Left hindlimb (tissue), 1 donor: ENCODE measurements around the gene CRLF2.
"Not testable (repeated sequence)": the region's sequence is repeated elsewhere in the genome, so short reads cannot be mapped to it uniquely, and the experiment has no call there.

Source experiments
- DNase-seq: peaks from one replicate; pipeline ENCODE4 v3.0.0-alpha.2; 2018

Gene CRLF2

DNA sequence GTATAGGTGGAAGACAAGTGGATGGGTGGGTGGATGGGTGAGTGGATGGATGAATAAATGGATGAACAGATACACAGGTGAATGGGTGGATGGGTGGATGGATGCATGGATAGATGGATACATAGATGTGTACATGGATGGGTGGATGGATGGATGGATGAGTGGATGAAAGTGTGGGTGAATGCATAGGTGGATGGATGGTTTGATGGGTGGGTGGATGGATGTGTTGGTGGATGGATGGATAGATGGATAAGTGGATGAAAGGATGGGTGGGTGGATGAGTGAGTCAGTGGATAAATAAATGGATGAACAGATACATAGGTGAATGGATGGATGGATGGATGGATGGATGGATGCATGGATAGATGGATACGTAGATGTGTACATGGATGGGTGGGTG, 1.6 kb downstream of the CRLF2 start:
- no peak for DNase-seq

DNA sequence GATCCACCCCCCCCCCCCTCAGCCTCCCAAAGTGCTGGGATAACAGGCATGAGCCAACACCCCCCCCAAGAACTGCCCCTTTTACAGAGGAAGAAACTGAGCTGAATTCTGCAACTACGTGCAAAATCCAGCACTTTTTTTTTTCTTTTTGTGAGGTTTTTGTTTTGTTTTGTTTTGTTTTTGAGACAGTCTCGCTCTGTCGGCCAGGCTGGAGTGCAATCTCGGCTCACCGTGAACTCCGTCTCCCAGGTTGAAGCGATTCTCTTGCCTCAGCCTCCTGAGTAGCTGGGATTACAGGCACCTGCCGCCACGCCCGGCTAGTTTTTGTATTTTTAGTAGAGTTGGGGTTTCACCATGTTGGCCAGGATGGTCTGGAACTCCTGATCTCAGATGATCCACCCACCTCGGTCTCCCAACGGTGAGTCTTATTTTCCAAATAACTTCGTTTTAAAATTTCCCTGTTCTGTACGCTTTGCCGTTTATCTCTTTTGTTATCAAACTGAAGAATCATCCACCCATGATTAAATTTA, 4.9 kb downstream of the CRLF2 start:
- DNase-seq: no peak

DNA sequence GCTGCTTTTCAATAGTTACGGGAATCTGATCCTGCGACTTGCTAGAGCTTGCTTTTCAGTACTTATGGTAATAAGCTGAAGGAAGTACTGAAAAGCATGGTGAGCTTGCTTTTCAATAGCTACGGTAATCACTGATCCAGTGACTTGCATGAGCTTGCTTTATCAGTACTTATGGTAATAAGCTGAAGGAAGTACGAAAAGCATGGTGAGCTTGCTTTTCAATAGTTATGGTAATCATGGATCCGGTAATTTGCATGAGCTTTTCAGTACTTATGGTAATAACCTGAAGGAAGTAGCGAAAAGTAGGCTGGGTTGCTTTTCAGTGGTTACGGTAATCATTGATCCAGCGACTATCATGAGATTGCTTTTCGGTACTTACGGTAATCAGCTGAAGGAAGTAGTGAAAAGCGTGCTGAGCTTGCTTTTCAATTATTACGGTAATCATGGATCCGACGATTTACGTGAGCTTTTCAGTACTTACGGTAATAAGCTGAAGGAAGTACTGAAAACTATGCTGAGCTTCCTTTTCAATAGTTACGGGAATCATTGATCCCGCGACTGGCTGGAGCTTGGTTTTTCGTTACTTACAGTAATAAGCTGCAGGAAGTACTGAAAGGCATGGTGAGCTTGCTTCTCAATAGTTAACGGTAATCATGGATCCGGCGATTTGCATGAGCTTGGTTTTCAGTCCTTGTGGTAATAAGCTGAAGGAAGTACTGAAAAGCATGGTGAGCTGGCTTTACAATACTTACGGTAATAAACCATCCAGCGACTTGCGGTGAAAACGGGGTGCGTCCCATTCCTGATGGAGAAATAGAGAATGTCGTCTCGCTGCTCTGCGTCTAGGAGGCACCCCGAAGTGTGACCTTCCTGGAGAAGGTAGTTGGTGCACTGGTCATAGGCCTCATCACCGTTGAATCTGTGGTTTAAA, 6.5 kb downstream of the CRLF2 start:
- peak; percentile 62 for DNase-seq

DNA sequence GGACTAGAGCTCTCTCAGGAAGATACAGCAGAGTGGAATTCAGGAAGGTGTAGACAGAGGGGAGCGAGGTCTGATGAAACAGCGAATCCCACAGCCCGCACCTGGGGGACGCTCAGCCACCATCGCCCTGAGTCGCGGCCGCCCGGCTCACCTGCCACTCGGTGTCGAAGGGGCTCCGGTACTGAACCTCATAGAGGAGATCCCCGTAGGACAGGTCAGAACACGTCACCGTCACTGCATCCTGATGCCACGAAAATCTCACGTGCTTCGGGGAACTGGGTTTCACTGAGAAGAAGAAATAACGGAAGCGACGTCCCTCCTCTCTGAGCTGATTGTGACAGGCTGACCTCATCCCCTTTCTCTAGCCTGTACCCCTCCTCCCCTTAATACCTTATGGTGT, 10.2 kb downstream of the CRLF2 start:
- DNase-seq: no peak

DNA sequence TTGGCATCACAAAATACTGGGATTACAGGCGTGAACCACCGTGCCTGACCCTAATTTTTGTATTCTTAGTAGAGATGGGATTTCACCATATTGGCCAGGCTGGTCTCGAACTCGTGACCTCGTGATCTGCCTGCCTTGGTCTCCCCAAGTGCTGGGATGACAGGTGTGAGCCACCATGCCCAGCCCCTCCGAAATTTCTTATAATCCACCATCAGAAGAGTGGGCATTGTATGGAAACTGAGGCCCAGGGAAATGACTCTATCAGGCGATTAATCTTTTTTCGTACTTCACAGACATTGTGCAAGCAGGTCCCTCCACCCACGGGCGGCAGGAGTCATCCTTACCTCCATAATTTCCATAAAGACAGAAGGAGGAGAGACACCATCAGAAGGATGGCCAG, 16.0 kb downstream of the CRLF2 start:
- no peak for DNase-seq

DNA sequence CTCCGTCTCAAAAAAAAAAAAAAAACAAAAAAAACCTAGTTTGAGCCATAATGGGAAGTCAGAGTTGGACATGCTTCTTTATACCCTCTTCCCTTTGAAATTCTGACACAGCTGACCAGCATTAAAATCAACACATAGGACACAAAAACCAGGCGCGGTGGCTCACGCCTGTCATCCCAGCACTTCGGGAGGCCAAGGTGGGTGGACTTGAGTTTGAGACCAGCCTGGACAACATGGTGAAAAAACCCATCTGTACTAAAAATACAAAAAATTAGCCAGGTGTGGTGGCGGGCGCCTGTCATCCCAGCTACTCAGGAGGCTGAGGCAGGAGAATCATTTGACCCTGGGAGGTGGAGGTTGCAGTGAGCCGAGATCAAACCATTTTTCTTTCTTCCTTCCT, 20.3 kb downstream of the CRLF2 start:
- DNase-seq: not testable (repeated sequence)

DNA sequence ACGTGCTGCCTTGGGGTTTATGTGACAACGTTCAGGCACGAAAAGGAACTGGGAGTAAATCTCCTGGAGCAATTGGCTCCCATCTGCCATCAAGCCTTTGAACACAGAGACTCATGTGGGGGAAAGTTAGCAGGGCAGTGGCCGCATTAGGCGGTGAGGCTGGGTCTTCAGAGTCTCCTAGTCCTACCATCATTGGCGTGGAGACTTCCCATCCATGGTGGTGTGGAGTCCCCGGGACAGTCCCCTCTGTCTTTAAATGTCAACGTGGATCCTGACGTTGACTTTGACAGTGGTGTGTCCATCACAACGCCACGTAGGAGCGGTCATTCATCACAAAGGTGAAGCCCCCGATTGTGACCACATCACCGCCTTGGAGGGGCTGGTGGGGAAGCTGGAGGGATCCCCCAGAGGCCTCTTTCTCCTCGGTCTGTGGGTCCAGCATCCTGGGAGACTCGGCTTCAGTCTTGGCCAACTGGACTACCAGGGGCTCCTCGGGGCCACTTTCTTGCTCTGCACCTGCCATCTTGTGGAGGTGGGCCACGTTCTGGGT, 21.8 kb downstream of the CRLF2 start:
- DNase-seq: no peak

DNA sequence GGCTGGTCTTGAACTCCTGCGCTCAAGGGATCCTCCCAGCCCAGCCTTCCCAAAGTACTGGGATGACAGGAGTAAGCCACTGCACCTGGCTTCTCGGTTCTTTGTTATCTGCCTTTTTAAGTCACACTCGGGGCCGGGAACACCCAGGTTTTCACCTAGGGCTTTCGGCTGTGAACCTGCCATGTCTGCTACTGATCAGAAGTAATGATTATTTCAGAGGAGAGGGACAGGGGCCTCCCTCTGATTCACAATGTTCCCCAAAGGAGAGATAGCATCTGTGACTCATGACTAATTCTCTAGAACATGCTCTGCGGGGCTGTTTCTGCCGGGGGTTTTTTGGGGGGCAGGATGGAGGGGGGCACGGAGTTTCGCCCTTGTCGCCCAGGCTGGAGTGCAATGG, 26.9 kb downstream of the CRLF2 start:
- DNase-seq: no peak

DNA sequence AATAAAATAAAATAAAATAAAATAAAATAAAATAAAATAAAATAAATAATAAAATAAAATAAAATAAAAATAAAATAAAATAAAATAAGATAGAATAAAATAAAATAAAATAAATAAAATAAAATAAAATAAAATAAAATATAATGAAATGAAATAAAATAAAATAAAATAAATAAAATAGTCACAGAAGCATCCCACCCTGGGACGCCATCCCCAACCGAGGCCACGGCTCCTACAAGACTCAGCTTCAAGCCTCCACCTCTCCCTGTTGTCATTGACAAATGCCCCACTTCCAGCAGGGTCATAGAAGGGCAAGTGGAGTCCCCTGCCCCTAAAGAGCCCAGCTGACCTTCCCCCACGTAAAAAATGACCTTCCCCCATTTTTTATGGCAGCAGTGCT, 30.2 kb downstream of the CRLF2 start:
- no peak for DNase-seq

DNA sequence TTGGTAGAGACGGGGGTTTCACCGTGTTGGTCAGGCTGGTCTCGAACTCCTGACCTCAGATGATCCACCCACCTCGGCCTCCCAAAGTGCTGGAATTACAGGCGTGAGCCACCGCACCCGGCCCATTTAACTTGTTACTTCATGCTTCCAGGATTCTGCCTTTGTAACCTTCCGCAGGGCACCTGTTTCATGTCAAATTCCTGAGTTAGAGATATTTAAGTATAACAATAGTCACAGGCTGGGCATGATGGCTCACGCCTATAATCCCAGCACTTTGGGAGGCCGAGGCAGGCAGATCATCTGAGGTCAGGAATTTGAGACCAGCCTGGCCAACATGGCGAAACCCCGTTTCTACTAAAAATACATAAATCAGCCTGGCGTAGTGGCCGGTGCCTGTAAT, 30.8 kb downstream of the CRLF2 start:
- DNase-seq: not testable (repeated sequence)

DNA sequence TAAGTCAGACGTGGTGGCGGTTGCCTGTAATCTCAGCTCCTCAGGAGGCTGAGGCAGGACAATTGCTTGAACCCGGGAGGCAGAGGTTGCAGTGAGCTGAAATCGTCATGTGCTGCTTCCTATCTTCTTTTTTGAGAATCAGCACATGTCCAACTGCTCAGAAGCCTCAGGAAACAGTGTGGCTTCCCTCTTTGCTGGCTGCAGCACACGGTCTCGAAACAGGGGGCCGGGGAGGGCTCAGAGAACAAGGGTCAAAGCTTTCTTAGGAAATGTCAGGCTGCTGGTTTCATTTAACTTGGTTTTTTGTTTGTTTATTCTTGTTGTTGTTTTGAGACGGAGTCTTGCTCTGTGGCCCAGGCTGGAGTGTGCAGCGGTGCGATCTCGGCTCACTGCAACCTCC, 31.3 kb downstream of the CRLF2 start:
- DNase-seq: no peak

DNA sequence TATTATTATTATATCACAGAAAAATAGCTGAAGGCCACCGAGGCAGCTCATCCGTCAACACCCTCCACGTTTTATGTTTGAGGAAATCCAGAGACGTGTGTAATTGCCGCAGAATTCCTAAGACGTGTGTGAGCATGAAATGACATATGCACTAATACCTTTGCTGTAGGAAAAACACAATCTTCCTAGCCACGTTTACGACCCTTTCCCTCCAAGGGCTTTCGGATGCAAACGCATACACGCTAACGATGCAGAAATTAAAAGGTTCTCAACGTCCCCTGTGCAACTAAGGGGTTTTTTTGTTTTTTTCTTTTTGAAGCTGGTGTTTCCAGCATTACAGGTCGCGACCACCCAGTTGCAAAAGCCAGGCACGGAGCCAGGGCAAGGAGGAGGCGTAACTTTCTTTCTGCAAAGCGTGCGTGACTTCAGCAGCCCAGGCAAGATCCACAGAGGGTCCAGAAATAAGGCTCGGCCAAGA, 33.8 kb downstream of the CRLF2 start:
- peak; percentile 54 for DNase-seq

DNA sequence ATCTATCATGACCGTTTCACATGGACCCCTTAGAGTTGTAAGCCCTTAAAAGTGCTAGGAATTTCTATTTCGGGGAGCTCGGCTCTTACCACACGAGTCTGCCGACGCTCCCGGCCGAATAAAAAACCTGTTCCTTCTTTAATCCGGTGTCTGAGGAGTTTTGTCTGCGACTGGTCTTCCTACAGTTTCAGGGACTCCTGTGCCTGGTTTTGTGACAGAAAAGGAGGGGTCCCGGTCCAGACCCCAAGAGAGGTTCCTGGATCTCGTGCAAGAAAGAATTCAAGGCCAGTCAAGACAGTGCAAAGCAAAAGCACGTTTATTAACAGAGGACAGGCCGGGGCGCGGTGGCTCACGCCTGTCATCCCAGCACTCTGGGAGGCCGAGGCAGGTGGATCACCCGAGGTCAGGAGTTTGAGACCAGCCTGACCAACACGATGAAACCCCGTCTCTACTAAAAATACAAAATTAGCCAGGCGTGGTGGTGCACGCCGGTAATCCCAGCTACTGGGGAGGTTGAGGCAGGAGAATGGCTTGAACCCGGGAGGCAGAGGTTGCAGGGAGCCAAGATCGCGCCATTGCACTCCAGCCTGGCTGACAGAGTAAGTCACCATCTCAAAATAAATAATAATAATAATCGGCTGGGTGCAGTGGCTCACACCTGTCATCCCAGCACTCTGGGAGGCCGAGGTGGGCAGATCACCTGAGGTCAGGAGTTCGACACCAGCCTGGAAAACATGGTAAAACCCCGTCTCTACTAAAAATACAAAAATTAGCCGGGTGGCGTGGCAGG, 35.7 kb downstream of the CRLF2 start:
- not testable (repeated sequence) for DNase-seq

DNA sequence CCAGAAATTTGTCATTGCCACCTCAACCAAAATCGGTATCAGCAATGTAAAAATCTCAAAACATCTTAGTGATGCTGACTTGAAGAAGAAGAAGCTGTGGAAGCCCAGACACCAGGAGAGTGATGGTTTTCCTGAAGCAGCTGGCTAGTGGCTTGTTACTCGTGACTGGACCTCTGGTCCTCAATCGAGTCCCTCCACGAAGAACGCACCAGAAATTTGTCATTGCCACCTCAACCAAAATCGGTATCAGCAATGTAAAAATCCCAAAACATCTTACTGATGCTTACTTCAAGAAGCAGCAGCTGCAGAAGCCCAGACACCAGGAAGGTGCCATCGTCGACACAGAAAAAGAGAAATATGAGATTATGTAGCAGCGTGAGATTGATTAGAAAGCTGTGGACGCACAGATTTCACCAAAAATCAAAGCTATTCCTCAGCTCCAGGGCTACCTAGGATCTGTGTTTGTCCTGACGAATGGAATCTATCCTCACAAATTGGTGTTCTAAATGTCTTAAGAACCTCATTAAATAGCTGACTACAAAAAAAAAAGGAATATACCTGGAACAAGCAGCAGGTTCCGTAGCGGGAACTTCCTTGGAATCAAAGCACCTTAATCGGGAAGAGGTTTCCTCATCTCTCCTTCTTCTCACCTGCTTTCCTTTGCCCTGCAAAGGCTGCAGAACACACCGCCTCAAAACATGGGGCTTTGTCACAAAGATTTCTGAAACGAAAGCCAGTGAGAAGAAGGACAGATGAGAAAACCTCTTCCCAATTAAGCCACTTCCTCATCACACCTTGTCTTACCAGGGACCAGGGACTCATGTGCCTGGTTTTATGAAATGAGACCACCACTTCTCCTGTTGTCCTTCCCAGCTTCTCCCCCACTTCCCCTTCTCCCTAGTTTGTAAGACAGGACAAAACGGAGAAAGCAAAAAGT, 37.6 kb downstream of the CRLF2 start:
- not testable (repeated sequence) for DNase-seq

DNA sequence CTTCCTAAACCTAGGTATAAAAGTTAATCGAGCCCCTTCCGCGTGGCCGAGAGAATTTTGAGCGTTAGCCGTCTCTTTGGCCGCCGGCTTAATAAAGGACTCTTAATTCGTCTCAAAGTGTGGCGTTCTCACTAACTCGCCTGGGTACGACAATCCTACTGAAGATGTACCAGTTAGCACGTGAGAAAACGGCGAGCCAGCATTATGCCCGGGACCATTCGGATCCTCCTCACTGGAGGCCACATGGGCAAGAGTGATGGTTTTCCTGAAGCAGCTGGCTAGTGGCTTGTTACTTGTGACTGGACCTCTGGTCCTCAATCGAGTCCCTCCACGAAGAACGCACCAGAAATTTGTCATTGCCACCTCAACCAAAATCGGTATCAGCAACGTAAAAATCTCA, 39.0 kb downstream of the CRLF2 start:
- DNase-seq: not testable (repeated sequence)

DNA sequence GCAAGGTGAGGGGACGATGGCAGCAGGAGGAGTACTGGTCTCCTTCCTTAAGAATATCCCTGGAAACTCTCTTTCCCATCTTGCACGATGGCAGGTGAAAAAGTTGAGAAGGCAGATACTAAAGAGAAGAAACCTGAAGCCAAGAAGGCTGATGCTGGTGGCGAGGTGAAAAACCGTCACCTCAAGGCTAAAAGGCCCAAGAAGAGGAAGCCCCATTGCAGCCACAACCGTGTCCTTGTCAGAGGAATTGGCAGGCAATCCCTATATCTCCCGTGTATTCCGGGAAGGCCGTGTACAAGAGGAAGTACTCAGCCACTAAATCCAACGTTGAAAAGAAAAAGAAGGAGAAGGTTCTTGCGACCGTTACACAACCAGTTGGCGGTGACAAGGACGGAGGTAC, 40.0 kb downstream of the CRLF2 start:
- no peak for DNase-seq

DNA sequence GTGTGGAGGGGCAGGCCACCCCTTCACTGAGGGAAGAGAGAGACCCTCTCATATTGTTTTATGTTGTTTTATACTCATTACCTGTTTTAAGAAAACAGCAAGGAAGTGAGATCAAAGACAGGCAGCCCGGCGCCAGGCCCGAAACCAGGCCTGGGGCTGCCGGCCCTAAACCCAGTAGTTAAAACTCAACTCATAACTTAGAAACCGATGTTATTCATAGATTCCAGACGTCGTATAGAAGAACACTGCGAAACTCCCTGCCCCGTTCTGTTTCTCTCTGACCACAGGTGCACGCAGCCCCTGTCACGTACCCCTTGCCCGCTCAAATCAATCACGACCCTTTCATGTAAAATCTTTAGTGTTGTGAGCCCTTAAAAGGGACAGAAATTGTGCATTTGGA, 40.5 kb downstream of the CRLF2 start:
- DNase-seq: not testable (repeated sequence)

DNA sequence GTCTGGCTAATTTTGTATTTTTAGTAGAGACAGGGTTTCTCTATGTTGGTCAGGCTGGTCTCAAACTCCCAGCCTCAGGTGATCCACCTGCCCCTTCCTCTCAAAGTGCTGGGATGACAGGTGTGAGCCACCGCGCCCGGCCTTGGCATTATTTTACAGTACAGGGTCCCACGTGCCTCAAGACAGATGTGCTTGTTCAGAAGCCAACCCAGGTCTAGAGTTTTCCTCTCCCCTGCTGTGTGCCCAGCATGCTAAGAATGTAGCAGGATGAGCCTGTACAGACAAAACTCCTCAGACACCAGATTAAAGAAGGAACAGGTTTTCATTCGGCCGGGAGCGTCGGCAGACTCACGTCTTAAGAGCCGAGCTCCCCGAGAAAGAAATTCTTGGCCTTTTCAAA, 42.2 kb downstream of the CRLF2 start:
- no peak for DNase-seq

DNA sequence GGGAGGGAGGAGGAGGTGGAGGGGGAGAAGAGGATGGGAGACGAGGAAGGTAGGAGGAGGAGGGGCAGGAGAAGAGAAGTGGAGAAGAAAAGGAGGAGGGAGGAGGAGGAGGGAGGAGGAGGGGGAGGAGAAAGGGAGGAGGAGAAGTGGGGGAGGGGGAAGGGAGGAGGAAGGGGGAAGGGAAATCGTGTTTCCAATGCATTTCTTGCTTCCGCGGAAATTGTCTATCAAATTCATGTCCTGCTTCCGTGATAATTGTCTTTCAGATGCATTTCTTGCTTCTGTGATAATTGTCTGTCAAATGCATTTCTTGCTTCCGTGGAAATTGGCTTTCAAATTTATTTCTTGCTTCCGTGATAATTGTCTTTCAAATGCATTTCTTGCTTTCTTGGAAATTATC, 43.3 kb downstream of the CRLF2 start:
- DNase-seq: no peak

DNA sequence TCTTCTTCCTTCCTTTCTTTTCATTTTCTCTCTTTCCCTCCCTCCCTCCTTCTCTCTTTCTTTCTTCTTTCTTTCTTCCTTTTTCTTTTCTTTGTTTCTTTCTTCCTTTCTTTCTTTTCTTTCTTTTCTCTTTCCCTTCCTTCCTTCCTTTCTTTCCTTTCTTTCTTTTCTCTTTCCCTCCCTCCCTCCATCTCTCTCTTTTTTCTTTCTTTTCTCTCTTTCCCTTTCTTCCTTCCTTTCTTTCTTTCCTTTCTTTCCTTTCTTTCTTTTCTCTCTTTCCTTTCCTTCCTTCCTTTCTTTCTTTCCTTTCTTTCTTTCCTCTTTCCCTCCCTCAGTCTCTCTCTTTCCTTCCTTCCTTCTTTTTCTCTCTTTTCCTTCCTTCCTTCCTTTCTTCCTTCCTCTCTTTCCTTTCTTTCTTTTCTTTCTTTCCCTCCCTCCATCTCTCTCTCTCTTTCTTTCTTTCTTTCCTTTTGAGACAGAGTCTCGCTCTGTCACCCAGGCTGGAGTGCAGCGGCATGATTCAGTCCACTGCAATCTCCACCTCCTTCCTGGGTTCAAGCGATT, 44.4 kb downstream of the CRLF2 start:
- DNase-seq: no peak

DNA sequence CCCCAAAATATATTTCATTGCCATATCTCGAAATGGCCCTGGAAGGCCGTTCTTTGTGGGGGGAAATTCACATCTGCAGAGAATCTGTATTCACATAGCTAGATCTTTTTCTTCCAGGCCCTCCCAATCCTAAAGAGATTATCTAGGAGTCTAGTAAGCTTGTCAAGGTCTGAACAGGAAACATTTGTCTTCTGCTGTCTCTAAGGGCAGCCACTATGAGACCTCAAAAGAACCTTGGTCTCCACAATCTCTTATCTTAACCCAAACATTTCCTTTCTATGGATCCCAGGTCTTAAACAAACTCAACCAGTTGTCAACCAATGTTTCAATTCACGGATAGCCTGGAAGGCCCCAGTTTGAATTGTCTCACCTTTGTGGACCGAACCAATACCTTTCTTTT, 45.0 kb downstream of the CRLF2 start:
- no peak for DNase-seq
